ENCODE data around the gene RAD51B.

DNA sequence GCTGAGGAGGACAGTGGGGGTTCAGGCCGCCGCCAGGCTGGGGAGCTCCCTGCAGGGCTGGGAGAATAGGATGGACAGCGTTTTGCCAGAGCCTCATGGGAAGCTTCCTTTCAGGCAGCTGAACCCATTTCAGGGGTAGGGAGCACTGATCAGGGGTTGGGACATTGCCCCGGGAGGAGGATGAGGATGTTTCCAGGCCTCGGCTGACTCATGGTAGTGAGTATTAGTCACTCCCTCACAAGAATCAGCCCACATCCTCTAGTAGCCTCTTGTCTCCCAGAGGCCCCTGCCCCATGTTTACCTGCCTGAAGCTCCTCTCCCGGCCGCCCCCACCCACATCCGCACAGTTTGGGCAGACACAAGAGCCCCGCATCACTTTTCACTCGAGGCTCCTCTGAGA lies 883.5 kb downstream of the RAD51B start:
- TF ChIP-seq, protein P1, sequence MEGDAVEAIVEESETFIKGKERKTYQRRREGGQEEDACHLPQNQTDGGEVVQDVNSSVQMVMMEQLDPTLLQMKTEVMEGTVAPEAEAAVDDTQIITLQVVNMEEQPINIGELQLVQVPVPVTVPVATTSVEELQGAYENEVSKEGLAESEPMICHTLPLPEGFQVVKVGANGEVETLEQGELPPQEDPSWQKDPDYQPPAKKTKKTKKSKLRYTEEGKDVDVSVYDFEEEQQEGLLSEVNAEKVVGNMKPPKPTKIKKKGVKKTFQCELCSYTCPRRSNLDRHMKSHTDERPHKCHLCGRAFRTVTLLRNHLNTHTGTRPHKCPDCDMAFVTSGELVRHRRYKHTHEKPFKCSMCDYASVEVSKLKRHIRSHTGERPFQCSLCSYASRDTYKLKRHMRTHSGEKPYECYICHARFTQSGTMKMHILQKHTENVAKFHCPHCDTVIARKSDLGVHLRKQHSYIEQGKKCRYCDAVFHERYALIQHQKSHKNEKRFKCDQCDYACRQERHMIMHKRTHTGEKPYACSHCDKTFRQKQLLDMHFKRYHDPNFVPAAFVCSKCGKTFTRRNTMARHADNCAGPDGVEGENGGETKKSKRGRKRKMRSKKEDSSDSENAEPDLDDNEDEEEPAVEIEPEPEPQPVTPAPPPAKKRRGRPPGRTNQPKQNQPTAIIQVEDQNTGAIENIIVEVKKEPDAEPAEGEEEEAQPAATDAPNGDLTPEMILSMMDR (conservative IDR thresholded peaks at IDR 0.05) = no peak
- TF ChIP-seq EZH2 (IDR thresholded peaks at IDR 0.05; ENCODE audit: low read depth) = no peak
